A549 (cell line): ENCODE results near the gene CACNA1E.

ENCODE experiments used
- CEBPB ChIP-seq, 2 experiments: fragments of >200 bp in 1 of 2; sonication (Bioruptor Twin) in 1 of 2; formaldehyde crosslinking in 1 of 2; IDR thresholded peaks; 2 replicates each; pipeline ENCODE4 v1.6.1; 2012 to 2016
- ESRRA ChIP-seq: fragments of 150-350 bp; IDR thresholded peaks from 2 replicates; pipeline ENCODE4 v1.6.1; 2014; ENCODE audit warnings: mild to moderate bottlenecking, low read length, borderline replicate concordance
- HOXB5 ChIP-seq: fragments of 250-450 bp; sonication (Bioruptor Pico); IDR thresholded peaks from 2 replicates; pipeline ENCODE4 v1.5.0; 2020; ENCODE audit warnings: mild to moderate bottlenecking, moderate library complexity
- RFX5 ChIP-seq: fragments of 450-650 bp; IDR thresholded peaks from 2 replicates; pipeline ENCODE4 v1.7.1; 2014; ENCODE audit warnings: antibody characterized with exemption, mild to moderate bottlenecking, moderate library complexity
- TF ChIP-seq, protein P1 (sequence below): fragments of 200-600 bp; sonication (generic); IDR thresholded peaks from 2 replicates; pipeline ENCODE4 v1.6.1; 2016; ENCODE audit warnings: antibody characterized with exemption, mild to moderate bottlenecking, moderate library complexity
- TF ChIP-seq, protein P2 (sequence below): fragments of >200 bp; sonication (Bioruptor Twin); formaldehyde crosslinking; IDR thresholded peaks from 3 replicates; pipeline ENCODE4 v1.5.1; 2016

DNA sequence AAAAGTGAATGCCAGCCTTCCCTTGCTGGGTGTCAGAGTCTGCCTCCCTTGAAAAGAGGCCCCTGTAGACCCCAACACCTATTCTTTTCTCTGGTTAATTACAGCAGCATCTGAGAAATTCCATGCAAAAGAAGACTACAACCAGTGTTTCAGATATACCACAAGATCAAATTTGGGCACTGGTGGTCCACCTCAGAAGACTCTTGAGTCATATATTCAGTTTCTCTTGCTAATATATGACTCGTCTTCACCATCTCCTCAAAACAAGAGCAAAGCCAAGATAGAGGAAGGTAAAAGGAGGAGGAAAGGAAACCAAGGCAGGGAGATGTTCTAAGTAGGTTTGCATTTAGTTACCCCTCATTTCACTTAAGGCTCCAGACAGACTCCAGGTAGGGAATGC, 318.3 kb downstream of the CACNA1E start:
- TF ChIP-seq, protein P1, sequence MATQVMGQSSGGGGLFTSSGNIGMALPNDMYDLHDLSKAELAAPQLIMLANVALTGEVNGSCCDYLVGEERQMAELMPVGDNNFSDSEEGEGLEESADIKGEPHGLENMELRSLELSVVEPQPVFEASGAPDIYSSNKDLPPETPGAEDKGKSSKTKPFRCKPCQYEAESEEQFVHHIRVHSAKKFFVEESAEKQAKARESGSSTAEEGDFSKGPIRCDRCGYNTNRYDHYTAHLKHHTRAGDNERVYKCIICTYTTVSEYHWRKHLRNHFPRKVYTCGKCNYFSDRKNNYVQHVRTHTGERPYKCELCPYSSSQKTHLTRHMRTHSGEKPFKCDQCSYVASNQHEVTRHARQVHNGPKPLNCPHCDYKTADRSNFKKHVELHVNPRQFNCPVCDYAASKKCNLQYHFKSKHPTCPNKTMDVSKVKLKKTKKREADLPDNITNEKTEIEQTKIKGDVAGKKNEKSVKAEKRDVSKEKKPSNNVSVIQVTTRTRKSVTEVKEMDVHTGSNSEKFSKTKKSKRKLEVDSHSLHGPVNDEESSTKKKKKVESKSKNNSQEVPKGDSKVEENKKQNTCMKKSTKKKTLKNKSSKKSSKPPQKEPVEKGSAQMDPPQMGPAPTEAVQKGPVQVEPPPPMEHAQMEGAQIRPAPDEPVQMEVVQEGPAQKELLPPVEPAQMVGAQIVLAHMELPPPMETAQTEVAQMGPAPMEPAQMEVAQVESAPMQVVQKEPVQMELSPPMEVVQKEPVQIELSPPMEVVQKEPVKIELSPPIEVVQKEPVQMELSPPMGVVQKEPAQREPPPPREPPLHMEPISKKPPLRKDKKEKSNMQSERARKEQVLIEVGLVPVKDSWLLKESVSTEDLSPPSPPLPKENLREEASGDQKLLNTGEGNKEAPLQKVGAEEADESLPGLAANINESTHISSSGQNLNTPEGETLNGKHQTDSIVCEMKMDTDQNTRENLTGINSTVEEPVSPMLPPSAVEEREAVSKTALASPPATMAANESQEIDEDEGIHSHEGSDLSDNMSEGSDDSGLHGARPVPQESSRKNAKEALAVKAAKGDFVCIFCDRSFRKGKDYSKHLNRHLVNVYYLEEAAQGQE: no peak
- TF ChIP-seq, protein P2, sequence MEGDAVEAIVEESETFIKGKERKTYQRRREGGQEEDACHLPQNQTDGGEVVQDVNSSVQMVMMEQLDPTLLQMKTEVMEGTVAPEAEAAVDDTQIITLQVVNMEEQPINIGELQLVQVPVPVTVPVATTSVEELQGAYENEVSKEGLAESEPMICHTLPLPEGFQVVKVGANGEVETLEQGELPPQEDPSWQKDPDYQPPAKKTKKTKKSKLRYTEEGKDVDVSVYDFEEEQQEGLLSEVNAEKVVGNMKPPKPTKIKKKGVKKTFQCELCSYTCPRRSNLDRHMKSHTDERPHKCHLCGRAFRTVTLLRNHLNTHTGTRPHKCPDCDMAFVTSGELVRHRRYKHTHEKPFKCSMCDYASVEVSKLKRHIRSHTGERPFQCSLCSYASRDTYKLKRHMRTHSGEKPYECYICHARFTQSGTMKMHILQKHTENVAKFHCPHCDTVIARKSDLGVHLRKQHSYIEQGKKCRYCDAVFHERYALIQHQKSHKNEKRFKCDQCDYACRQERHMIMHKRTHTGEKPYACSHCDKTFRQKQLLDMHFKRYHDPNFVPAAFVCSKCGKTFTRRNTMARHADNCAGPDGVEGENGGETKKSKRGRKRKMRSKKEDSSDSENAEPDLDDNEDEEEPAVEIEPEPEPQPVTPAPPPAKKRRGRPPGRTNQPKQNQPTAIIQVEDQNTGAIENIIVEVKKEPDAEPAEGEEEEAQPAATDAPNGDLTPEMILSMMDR: no peak
- TF ChIP-seq CEBPB (IDR thresholded peaks at IDR 0.05): no peak
- no peak for TF ChIP-seq ESRRA
- TF ChIP-seq HOXB5 (CRISPR knock-in tag): no peak
- no peak for TF ChIP-seq RFX5
